Measurements from ENCODE around the gene CTXN1. TPM values are rescaled to one million over a fixed set of nuclear protein-coding genes. Genes with fewer than 3 reads are reported as not detected.

Gene CTXN1
- total and polyA plus RNA-seq, 2 donors (not counting 3 experiments of a cell fraction or from before 2014, with no cell fraction given) = 16.0 to 27.6 TPM

- H3K27me3 ChIP-seq (ENCODE audit: control insufficient read depth in 2 of 2, insufficient read depth in 2 of 2, low read length in 2 of 2) = no peaks in the 10 kb centered on the region
- H4K20me1 ChIP-seq (replicated peaks; ENCODE audit: control insufficient read depth, extremely low read depth, insufficient read depth, low read length) = no peaks in the 10 kb centered on the region
- H3K4me2 ChIP-seq (ENCODE audit: insufficient read depth, low read length) = no peak overlapping the region
- dilution Hi-C loops (cut with MboI; ENCODE audit: extremely low pct_ligation_motif_present, low sequenced_read_pairs) (no loop called here), intact Hi-C loops (cut with micrococcal nuclease) (no loop called here)
- ChIA-PET POLR2A (interaction anchor here (0.6 to 0.7 kb wide), 2 partner anchors 12 to 49 kb away, joined by 3 read pairs; no protein-coding TSS in a partner anchor), CTCF (no interaction called here)
- peaks cover 28% of the 10 kb centered on the region for H3K79me2 ChIP-seq (ENCODE audit: control insufficient read depth, insufficient read depth, low read length)
- no peak for FAIRE-seq
- peaks cover 8% of the 10 kb centered on the region for H3K4me1 ChIP-seq (ENCODE audit: control insufficient read depth, extremely low read depth, insufficient read depth, low read length)
- H3K9ac ChIP-seq (replicated peaks; ENCODE audit: extremely low read depth, insufficient read depth, low read length) = no peak overlapping the region
- no peak overlapping the region for H3K4me3 ChIP-seq (replicated peaks in 1 of 3; ENCODE audit: insufficient read depth in 1 of 3, low read depth in 1 of 3, low read length in 3 of 3)
- TF ChIP-seq MAX (IDR thresholded peaks at IDR 0.05; ENCODE audit: insufficient read depth, insufficient read length) = no peak
- TF ChIP-seq POLR2A (IDR thresholded peaks at IDR 0.05; ENCODE audit: low read depth, low read length) = no peak
- no peak for TF ChIP-seq JUN (IDR thresholded peaks at IDR 0.05; ENCODE audit: borderline replicate concordance, insufficient read depth, insufficient read length, low read depth)
- no peak for TF ChIP-seq MYC (IDR thresholded peaks at IDR 0.05; ENCODE audit: low read depth, low read length)
- TF ChIP-seq EZH2 (IDR thresholded peaks at IDR 0.05; ENCODE audit: borderline replicate concordance, low read depth, low read length, severe bottlenecking) = no peak
- TF ChIP-seq POLR2AphosphoS5 (IDR thresholded peaks at IDR 0.05; ENCODE audit: insufficient read depth, low read depth, low read length) = no peak
- no peak for TF ChIP-seq FOS (IDR thresholded peaks at IDR 0.05; ENCODE audit: borderline replicate concordance, insufficient read depth, low read length)
- TF ChIP-seq, protein P1, sequence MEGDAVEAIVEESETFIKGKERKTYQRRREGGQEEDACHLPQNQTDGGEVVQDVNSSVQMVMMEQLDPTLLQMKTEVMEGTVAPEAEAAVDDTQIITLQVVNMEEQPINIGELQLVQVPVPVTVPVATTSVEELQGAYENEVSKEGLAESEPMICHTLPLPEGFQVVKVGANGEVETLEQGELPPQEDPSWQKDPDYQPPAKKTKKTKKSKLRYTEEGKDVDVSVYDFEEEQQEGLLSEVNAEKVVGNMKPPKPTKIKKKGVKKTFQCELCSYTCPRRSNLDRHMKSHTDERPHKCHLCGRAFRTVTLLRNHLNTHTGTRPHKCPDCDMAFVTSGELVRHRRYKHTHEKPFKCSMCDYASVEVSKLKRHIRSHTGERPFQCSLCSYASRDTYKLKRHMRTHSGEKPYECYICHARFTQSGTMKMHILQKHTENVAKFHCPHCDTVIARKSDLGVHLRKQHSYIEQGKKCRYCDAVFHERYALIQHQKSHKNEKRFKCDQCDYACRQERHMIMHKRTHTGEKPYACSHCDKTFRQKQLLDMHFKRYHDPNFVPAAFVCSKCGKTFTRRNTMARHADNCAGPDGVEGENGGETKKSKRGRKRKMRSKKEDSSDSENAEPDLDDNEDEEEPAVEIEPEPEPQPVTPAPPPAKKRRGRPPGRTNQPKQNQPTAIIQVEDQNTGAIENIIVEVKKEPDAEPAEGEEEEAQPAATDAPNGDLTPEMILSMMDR (IDR thresholded peaks at IDR 0.05; ENCODE audit: extremely low read depth in 1 of 2, insufficient read depth in 1 of 2, low read depth in 1 of 2, low read length in 2 of 2) = no peak
- no peak for TF ChIP-seq GATA2 (IDR thresholded peaks at IDR 0.05; ENCODE audit: insufficient read depth, insufficient read length, low read depth, low read length)
- H3K9me1 ChIP-seq (replicated peaks; ENCODE audit: control insufficient read depth, extremely low read depth, insufficient read depth, low read length) = no peaks in the 10 kb centered on the region
- no peak overlapping the region for H2AFZ ChIP-seq (ENCODE audit: low read depth, low read length)
- BruUV-seq (replicated peaks) = no TSS peak
- no peaks in the 10 kb centered on the region for H3K9me3 ChIP-seq (replicated peaks; ENCODE audit: control insufficient read depth, insufficient read depth, low read length)
- no peak overlapping the region for H3K27ac ChIP-seq (ENCODE audit: insufficient read depth, low read depth, low read length)
- DNase-seq (ENCODE audit: low read depth, low spot score) = no peak
- peaks cover 0 to 23% of the 10 kb centered on the region in 2 experiments for H3K36me3 ChIP-seq (ENCODE audit: control insufficient read depth in 2 of 2, extremely low read depth in 1 of 2, insufficient read depth in 2 of 2, low read length in 2 of 2)
These were observed 17.0 kb downstream of the CTXN1 start for GRCh38 chr19:7908742-7909461.
